Uterus (tissue), 2 donors: ENCODE measurements around the gene CYS1.

Experiments
- CTCF ChIP-seq, 4 experiments: fragments of 200-600 bp in 2 of 4; fragments of 450-650 bp in 2 of 4; sonication (generic) in 2 of 4; IDR thresholded peaks; one replicate each; pipeline ENCODE4 v1.5.1; 2016 to 2019; ENCODE audit warnings: antibody characterized with exemption in 4 of 4, mild to moderate bottlenecking in 2 of 4, moderate library complexity in 1 of 4
- POLR2A ChIP-seq, 2 donors: fragments of 450-650 bp; IDR thresholded peaks; one replicate each; pipeline ENCODE4 v1.6.1; 2016; ENCODE audit warnings: antibody characterized with exemption in 2 of 2, mild to moderate bottlenecking in 1 of 2, moderate library complexity in 1 of 2

GRCh38 chr2:10038716-10039115 is 41.5 kb downstream of the CYS1 start:
- no peak for TF ChIP-seq CTCF (IDR thresholded peaks at IDR 0.05)
- no peak for TF ChIP-seq POLR2A (IDR thresholded peaks at IDR 0.05)
